GM21390 (cell line): ENCODE results near the gene FBLL1.
"Not testable (repeated sequence)": the region's sequence is repeated elsewhere in the genome, so short reads cannot be mapped to it uniquely, and the experiment has no call there.

ENCODE experiments used
- ATAC-seq: cut with Tn5 transposase; IDR thresholded peaks from one replicate; pipeline ENCODE4 v1.9.1; 2021; ENCODE audit not compliant: unreplicated experiment

Gene FBLL1

DNA sequence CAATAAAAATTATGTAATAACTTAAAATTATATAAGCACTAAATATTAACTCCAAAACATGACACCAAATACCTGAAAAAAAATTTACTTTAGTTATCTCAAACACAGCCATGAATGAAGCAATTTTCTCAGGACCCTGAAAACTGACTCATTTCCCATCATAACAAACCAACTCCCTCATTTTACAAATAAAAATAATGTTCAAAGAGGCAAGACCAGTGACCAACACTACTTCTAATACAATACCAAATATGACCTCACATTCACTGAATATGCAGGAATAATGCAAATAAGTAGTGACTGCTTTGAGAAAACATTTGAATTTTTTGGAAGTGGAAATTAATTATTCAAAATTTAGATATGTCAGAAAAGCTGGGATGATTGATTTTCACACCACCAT lies 21.6 kb downstream of the FBLL1 start:
- ATAC-seq, result no peak

DNA sequence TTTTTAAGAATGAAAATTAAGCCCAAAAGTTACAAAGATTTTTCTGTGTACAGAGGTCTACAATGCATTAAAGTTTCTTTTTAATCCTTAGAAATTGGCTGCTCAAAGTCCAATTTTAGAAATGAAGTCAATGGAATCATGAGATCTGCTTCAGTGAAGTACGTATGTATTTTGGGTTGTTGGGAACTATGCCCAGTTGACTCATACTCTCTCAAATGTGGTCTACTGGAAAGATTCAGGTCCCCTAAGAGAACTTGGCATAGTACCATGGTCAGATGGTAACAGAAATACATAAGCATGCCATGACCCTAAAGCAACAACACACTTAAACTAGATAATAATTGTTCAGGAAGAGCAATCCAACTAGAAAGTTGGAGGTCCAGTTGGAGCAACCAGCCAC lies 23.0 kb downstream of the FBLL1 start:
- no peak for ATAC-seq

DNA sequence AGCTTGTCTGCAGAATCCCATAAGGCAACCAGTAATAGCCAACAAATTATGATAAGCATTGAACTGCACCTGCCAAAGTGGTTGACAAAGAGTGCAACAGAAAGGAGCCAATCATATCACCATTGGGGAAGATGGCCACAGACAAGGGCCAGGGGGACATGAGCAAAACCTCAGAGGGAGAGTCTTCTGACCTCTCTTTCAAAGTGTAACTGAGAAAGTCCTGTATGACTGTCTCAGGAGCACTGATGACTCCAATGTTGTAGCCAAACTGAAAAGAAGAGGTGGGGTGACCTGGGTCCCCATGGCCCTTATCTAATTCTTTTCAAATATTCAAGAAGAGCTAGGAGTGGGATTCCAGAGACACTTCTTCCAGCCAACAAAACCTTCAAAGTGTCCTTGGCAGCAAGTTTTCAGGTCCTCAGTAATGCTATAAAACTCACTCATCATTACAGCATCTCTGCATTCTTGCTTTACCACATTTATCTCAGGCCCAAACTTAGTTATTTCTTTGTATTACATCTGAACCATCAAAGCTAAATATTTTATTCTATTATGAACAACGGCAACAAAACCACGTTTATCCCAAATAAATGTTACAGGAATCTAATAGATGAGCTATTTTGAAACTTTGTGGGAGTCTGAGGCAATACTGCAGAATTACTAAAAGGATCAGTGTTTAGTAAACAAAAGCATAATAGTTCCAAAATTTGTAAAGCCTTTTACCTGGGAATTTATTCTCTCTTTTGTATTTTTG lies 24.4 kb downstream of the FBLL1 start:
- no peak for ATAC-seq

DNA sequence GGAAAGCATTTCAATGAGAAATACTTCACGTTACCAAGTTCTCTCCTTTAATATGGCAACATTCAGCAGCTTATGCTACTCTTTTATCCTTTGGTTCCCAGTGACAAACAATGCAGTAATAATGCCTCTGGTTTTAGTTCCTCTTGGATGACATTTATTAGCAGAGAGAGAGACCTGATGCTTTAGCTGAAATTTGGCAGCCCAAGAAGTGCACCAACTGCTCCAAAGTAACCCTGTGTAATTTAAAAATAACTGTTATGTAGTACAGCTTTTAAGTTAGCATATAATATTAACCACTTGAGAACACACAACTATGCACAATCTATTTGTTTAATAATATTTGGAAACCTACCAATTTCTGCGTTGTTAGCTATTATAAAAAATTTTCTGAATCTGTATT lies 28.3 kb downstream of the FBLL1 start:
- ATAC-seq, result no peak

DNA sequence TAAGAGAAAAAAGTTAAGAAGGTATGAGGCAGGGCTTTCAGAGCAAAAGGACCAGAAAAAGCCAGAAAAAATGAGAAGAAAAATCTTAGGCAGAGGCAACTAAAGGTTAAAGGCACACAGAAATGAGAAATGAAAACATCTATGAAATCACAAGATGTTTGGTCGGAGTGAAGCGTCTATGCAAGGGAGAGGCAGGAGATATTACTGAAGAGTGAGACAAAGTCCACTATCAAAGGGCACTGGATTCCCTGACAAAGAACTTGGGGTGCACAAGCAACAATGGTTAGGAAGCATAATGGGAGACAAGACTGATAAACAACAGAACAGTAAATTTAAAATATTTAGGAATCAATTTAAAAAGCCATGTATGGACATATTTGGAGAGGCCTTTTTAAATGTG lies 33.2 kb downstream of the FBLL1 start:
- no peak for ATAC-seq

DNA sequence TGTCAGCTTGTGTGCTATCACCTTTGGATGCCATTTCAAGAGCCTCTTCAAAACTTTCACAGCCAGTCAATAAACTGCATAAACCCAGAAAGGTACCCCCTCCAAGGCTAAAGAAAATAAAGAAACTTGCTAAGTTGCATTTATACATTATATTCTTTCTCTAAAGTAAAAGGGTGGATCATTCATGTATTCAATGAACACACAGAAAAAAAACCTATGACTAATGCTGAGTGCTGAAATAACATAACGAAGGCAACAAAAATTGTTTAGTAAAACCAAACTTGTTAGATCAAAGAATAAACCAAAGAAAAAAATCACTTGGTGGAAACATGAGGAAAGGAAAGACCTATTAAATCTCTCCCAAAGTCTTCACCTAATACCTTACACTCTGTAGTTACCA lies 34.9 kb downstream of the FBLL1 start:
- no peak for ATAC-seq

DNA sequence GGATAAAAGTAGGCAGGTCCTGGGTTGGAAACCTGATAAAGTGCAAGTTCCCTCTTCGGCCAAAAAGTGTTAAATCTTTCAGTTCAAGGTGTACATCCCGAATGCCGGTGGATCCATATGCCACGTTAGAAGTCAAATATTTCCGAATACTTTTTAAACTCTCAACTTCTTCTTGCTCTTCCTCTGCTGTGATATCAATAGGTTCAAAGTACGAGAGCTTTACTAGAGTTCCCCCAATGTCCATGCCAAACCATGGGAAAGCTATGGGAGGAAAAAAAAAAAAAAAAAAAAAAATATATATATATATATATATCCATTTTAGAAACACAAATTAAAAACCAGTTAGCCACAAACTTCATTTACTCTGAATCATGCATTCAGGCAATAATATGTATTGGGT lies 39.6 kb downstream of the FBLL1 start:
- no peak for ATAC-seq

DNA sequence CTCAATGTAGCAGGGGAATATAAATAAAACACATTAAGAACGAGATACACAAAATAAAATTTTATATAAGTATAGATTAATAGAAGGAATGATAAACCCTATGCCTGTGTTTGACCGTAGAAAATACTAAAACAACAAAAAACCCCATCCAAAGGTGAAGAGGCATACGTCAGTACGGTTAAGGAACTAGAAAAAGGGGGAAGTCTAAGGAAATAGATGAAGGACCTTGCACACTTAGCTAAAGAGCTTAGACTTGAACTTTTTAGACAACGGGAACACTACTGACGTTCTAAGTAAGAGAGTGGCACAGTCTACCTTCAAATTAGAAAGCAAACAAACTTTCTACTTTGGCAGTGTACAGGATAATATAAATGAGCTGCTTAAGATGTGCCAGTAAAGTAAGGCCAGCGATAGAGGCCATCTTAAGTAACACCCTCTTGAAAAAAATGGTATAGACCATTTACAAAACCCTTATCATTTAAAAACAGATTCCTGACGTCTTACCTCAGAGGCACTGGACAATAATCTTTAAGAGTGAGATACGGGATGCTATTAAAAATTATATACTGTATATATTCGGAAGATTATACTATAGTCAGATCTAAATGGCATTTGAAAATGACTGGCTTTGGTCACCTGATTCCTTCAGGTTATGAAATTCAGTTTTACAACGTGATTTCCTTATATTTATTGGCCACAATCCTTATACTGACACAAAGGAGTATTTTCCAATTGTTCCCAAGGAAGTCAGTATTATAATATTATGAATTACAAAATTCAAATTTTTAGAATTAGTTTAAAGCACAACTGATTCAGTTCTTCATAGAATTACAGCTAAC lies 41.6 kb downstream of the FBLL1 start:
- no peak for ATAC-seq

DNA sequence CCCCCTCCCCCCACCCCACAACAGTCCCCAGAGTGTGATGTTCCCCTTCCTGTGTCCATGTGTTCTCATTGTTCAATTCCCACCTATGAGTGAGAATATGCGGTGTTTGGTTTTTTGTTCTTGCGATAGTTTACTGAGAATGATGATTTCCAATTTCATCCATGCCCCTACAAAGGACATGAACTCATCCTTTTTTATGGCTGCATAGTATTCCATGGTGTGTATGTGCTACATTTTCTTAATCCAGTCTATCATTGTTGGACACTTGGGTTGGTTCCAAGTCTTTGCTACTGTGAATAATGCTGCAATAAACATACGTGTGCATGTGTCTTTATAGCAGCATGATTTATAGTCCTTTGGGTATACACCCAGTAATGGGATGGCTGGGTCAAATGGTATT lies 44.6 kb downstream of the FBLL1 start:
- ATAC-seq, result not testable (repeated sequence)

DNA sequence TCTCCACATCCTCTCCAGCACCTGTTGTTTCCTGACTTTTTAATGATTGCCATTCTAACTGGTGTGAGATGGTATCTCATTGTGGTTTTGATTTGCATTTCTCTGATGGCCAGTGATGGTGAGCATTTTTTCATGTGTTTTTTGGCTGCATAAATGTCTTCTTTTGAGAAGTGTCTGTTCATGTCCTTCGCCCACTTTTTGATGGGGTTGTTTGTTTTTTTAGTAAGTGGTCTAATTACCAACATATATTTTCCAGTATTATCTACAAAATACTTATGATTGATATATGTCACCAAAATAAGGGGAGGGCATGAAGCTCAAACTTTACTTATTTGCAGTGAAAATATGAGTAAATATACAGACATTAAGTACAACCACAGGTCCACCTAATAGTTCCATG lies 45.1 kb downstream of the FBLL1 start:
- not testable (repeated sequence) for ATAC-seq

DNA sequence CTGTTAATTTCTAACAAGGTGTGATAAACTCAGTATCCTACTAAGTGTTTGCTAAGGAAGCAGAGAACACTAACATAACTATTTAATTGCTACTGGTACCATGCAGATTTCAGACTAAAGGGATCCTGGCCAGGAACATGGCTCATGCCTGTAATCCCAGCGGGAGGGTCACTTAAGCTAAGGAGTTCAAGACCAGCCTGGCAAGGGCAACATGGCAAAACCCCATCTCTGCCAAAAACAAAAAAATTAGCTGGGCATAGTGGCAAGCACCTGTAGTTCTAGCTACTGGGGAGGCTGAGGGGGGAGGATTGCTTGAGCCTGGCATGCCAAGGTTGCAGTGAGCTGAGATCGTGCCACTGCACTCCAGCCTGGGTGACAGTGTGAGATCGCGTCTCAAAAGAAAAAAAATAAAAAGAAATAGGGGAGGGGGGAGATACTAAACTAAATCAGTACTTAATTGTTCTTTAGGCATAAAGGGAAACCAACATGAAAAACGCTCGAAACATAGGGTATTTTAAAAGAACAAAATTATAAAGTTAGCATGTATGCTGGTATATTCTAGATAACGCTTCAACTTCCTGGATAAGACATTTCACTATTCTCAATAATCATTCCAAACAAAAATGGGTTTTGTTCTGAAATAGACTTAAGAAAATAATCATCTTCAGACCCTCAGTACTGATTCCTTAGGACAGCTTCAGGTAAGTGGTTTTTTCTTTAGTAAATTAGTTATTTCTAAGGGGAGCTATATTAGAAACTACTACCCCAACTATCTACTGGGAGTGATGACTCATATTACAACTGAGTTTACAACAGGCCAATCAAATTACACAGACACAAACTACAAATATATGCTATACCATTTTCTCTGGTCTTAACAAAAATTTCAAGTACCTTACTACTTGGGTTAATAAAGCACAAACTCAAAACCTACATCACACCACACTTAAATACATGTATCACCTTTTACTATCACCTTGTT lies 46.6 kb downstream of the FBLL1 start:
- no peak for ATAC-seq

DNA sequence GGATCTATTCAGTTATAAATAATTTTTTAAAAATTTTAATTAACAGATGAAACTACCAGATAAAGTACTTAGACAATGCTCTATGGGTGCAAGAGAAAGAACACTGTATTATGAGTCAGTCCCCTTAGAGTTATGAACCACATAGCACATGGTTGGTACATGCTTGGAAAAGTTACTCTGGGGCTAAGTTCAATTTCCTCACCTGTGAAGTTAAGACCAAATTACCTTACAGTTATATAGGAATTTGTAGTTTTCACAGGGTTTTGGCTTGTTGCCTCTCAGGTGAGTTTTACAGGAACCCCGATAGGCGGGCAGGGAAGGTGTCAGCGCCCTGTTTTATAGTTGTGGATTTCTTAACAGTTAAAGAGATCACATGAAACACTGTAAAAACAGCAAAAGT lies 48.9 kb downstream of the FBLL1 start:
- no peak for ATAC-seq

DNA sequence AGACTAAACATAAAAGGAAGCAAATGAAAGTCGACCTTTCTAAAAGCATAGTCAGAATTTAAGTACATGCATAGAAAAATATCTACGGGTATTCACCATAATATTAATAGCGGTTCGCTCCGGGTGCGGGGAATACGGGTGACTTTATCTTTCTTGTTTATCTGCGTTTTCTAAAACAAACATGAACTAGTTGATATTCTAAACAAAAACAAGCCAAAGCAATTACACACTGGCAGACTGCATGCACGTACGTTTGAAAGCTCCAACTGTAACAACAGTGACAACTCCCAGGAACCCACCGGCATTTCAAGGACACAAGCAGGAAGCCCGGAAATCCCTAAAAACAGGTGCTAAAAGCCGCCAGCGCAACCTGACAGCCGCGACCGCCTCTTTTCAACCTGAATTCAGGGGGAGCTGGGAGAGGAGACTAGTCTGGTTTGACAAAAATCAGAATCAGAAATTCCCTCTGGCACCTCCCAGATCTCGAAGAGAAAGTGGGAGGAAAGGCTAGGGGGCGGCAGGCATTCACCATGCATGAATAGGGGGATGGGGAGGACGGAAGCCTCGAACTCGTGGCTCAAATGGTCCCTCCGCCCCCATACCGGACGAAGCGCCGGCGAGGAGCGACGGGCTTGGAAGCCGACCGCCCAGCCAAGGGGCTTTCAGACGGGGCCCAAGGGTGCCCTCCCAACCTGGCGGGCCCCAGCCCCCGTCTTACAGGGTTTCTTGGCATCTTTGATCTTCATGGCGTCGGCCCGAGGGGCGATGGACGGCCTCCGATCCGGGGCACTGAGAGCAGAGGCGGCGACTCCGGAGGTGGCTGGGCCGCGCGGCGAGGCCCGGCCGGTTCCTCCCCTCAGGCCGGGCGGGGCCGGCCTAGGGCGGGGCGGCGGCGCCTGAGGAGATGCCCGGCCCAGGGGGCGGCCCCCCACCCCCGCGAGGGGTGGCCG lies 49.7 kb downstream of the FBLL1 start, which contains the start of gene PANK3:
Gene PANK3, minus strand, starts transcription at position 831 of the 950 bp plus-strand sequence. Its CDS starts 85 bp downstream, at position 746.
- ATAC-seq, result peak; percentile 48

DNA sequence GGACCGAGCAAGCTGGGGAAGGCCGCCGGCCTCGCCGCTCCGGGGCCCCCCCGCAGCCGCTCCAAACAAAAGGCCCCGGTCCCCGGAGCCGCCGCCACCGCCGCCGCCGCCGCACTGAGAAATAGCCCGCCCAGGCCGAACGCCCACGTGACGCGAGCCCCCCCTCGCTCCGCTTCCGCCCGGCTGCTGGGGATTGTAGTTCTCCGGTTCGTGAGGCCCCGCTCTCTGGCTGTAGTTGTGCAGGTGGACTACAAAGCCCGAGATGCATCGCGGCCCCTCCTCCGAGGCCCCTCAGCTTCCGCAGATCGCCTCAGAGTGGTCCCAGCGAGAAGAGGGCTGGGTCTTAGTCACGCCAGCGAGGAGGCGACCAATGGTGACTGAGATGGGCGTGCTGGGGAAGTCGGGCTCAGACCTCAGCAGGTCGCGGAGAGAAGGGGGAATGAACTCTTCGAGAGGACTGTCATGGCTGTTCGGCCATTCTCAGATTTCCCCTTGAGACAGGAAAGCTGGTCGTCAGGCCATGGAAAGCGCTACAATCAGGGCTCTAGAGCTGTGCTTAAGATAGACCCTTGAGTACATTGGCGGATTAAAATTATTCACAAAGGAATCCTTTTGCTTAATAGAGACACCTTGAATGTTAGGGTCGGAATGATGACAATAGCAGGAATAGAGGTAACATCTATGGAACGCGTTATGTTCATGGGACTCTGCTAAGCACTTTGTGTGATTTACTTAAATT lies 50.6 kb downstream of the FBLL1 start:
- peak; percentile 91 for ATAC-seq

DNA sequence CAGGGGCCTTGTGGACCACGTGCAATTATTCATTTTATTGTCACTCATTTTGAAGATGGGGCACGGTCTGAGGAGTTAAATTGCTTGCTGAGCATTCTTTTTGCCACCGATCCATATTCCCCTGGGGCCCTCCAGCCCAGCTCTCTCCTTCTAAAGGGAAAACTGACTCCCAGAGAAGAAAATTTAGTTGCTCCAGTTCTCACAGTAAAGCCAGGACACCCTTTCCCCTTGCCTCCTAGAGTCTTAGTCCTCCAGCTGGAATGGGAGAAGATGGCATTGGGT lies 51.1 kb downstream of the FBLL1 start:
- no peak for ATAC-seq
